PC-9 (cell line): ENCODE results near the gene NOM1.

Experiments
- CTCF ChIP-seq: fragments of 200-600 bp; sonication (generic); conservative IDR thresholded peaks from 2 replicates; pipeline ENCODE4 v1.6.1; 2017; ENCODE audit warnings: mixed run types, antibody characterized with exemption, mild to moderate bottlenecking, moderate library complexity
- EZH2 ChIP-seq: fragments of 200-600 bp; sonication (generic); IDR thresholded peaks from 2 replicates; pipeline ENCODE4 v1.8.0; 2017; ENCODE audit warnings: antibody characterized with exemption, low read depth

- TF ChIP-seq CTCF (no peak), EZH2 (no peak)
Observed at GRCh38 chr7:157011333-157012112, 62.0 kb downstream of the NOM1 start.
